H9 (cell line): ENCODE results near the gene SIVA1. TPM values are rescaled to one million over a fixed set of nuclear protein-coding genes. Genes with fewer than 3 reads are reported as not detected.

Experiments
- DNase-seq: peaks from one replicate; pipeline ENCODE4 v3.0.0-alpha.2; 2017
- H2AFZ ChIP-seq: one replicate; pipeline ENCODE4 v1.6.1; 2013; ENCODE audit warnings: mild to moderate bottlenecking, low read length, control low read depth, moderate library complexity
- H2AK5ac ChIP-seq: 2 replicates; pipeline ENCODE4 v1.6.1; 2013; ENCODE audit warnings: low read length, control low read depth, mixed read lengths; ENCODE audit not compliant: insufficient read length
- H2BK120ac ChIP-seq: one replicate; pipeline ENCODE4 v1.6.1; 2013; ENCODE audit warnings: low read depth, mild to moderate bottlenecking, low read length, control low read depth, inconsistent platforms; ENCODE audit not compliant: poor library complexity, severe bottlenecking
- H2BK12ac ChIP-seq: 2 replicates; pipeline ENCODE4 v1.6.1; 2013; ENCODE audit warnings: low read length, control low read depth, mixed read lengths, low read depth; ENCODE audit not compliant: insufficient read length
- H2BK15ac ChIP-seq: 2 replicates; pipeline ENCODE4 v1.6.1; 2013; ENCODE audit warnings: low read depth, low read length, control low read depth
- H2BK20ac ChIP-seq: one replicate; pipeline ENCODE4 v1.6.1; 2013; ENCODE audit warnings: low read depth, mild to moderate bottlenecking, low read length, control low read depth, inconsistent platforms; ENCODE audit not compliant: poor library complexity, severe bottlenecking
- H2BK5ac ChIP-seq: 2 replicates; pipeline ENCODE4 v1.6.1; 2013; ENCODE audit warnings: low read length, control low read depth, mixed read lengths; ENCODE audit not compliant: insufficient read length
- H3K14ac ChIP-seq: 2 replicates; pipeline ENCODE4 v1.6.1; 2013; ENCODE audit warnings: low read length, control low read depth; ENCODE audit not compliant: insufficient read depth
- H3K18ac ChIP-seq: 2 replicates; pipeline ENCODE4 v1.6.1; 2013; ENCODE audit warnings: low read depth, mild to moderate bottlenecking, mixed read lengths, low read length, control low read depth; ENCODE audit not compliant: insufficient read length
- H3K23ac ChIP-seq: 2 replicates; pipeline ENCODE4 v1.6.1; 2013; ENCODE audit warnings: low read length, control low read depth, mixed read lengths, low read depth; ENCODE audit not compliant: insufficient read length
- H3K23me2 ChIP-seq: 2 replicates; pipeline ENCODE4 v1.6.1; 2013; ENCODE audit warnings: low read depth, mild to moderate bottlenecking, mixed read lengths, low read length, control low read depth; ENCODE audit not compliant: insufficient read length, poor library complexity, severe bottlenecking
- H3K27ac ChIP-seq: 2 replicates; pipeline ENCODE4 v1.5.1; 2013; ENCODE audit warnings: low read length, control low read depth, mixed read lengths, low read depth; ENCODE audit not compliant: insufficient read length
- H3K27me3 ChIP-seq: 2 replicates; pipeline ENCODE4 v1.6.1; 2013; ENCODE audit warnings: low read length, control low read depth, inconsistent platforms; ENCODE audit not compliant: insufficient read depth
- H3K4ac ChIP-seq: 2 replicates; pipeline ENCODE4 v1.6.1; 2013; ENCODE audit warnings: low read depth, mild to moderate bottlenecking, control low read depth, inconsistent platforms, low read length, moderate library complexity
- H3K4me1 ChIP-seq: 2 replicates; pipeline ENCODE4 v1.6.1; 2013; ENCODE audit warnings: low read length, control low read depth, inconsistent platforms; ENCODE audit not compliant: insufficient read depth
- H3K4me2 ChIP-seq: 2 replicates; pipeline ENCODE4 v1.6.1; 2013; ENCODE audit warnings: low read length, control low read depth, mixed read lengths; ENCODE audit not compliant: insufficient read length, insufficient read depth
- H3K56ac ChIP-seq: 2 replicates; pipeline ENCODE4 v1.6.1; 2013; ENCODE audit warnings: low read depth, mild to moderate bottlenecking, mixed read lengths, low read length, control low read depth; ENCODE audit not compliant: insufficient read length
- H3K79me1 ChIP-seq: 2 replicates; pipeline ENCODE4 v1.6.1; 2013; ENCODE audit warnings: low read depth, mild to moderate bottlenecking, moderate library complexity, low read length, control low read depth, inconsistent platforms; ENCODE audit not compliant: insufficient read depth, poor library complexity, severe bottlenecking
- H3K79me2 ChIP-seq: 2 replicates; pipeline ENCODE4 v1.6.1; 2013; ENCODE audit warnings: low read length, control low read depth, inconsistent platforms; ENCODE audit not compliant: insufficient read depth
- H3K9ac ChIP-seq: 2 replicates; pipeline ENCODE4 v1.6.1; 2013; ENCODE audit warnings: low read length, control low read depth, mixed read lengths; ENCODE audit not compliant: insufficient read length; ENCODE audit errors: extremely low read depth
- H3K9me3 ChIP-seq: one replicate; pipeline ENCODE4 v1.6.1; 2013; ENCODE audit warnings: low read depth, low read length, inconsistent platforms; ENCODE audit not compliant: control insufficient read depth
- H3T11ph ChIP-seq: one replicate; pipeline ENCODE4 v1.6.1; 2013; ENCODE audit warnings: mild to moderate bottlenecking, low read length, control low read depth, inconsistent platforms
- H4K20me1 ChIP-seq: one replicate; pipeline ENCODE4 v1.6.1; 2013; ENCODE audit not compliant: control insufficient read depth, insufficient read length, insufficient read depth
- H4K5ac ChIP-seq: 2 replicates; pipeline ENCODE4 v1.6.1; 2013; ENCODE audit warnings: low read depth, mild to moderate bottlenecking, mixed read lengths, low read length, control low read depth; ENCODE audit not compliant: insufficient read length
- H4K8ac ChIP-seq: replicated peaks from 2 replicates; pipeline ENCODE4 v1.6.1; 2013; ENCODE audit warnings: low read length, control low read depth, mixed read lengths, low read depth; ENCODE audit not compliant: insufficient read length
- H4K91ac ChIP-seq: 2 replicates; pipeline ENCODE4 v1.6.1; 2013; ENCODE audit warnings: low read depth, mild to moderate bottlenecking, moderate library complexity, mixed read lengths, low read length, control low read depth; ENCODE audit not compliant: insufficient read length
- H3K27ac Mint-ChIP-seq, 3 experiments: 2 replicates in 2 of 3; 3 replicates in 1 of 3; pipeline ENCODE4 v1.8.0; 2020 to 2021; ENCODE audit warnings: mixed read lengths in 3 of 3, mild to moderate bottlenecking in 1 of 3, moderate library complexity in 1 of 3
- H3K27me3 Mint-ChIP-seq: 2 replicates; pipeline ENCODE4 v1.8.0; 2021; ENCODE audit warnings: low read depth, mild to moderate bottlenecking, moderate library complexity, mixed read lengths
- H3K36me3 Mint-ChIP-seq, 3 experiments: 2 replicates in 2 of 3; 3 replicates in 1 of 3; pipeline ENCODE4 v1.8.0; 2020 to 2021; ENCODE audit warnings: low read depth in 3 of 3, mixed read lengths in 3 of 3; ENCODE audit not compliant: insufficient read depth in 1 of 3
- H3K4me1 Mint-ChIP-seq, 2 experiments: 2 replicates each; pipeline ENCODE4 v1.8.0; 2020; ENCODE audit warnings: mixed read lengths in 2 of 2
- H3K4me3 Mint-ChIP-seq, 2 experiments: 2 replicates in 1 of 2; 3 replicates in 1 of 2; pipeline ENCODE4 v1.8.0; 2020 to 2021; ENCODE audit warnings: mild to moderate bottlenecking in 2 of 2, mixed read lengths in 2 of 2, moderate library complexity in 1 of 2
- H3K9me3 Mint-ChIP-seq, 2 experiments: 2 replicates in 1 of 2; 3 replicates in 1 of 2; pipeline ENCODE4 v1.8.0; 2020; ENCODE audit warnings: mild to moderate bottlenecking in 2 of 2, mixed read lengths in 2 of 2, moderate library complexity in 1 of 2
- WGBS: extraction: QIAGEN DNeasy Blood & Tissue Kit; methylation state at CpG from one replicate; pipeline ENCODE4 v1.1.7; 2013; ENCODE audit warnings: missing lambda C conversion rate, low lambda C conversion rate, mixed read lengths; ENCODE audit not compliant: insufficient read length; ENCODE audit errors: extremely low coverage; 5-methylcytosine and 5-hydroxymethylcytosine counted together
- total RNA-seq: library from RNA; stranded (reverse); gene quantifications from 2 replicates; pipeline ENCODE4 v1.2.1, GENCODE V29; 2021
- TF ChIP-seq, protein P1 (sequence below): fragments of 200-600 bp; sonication (generic); conservative IDR thresholded peaks from 3 replicates; pipeline ENCODE4 v1.8.0; 2021; ENCODE audit warnings: antibody characterized with exemption, mild to moderate bottlenecking

The SIVA1 gene
- total RNA-seq, 1 experiment from 2014 or later = 125 TPM

DNA sequence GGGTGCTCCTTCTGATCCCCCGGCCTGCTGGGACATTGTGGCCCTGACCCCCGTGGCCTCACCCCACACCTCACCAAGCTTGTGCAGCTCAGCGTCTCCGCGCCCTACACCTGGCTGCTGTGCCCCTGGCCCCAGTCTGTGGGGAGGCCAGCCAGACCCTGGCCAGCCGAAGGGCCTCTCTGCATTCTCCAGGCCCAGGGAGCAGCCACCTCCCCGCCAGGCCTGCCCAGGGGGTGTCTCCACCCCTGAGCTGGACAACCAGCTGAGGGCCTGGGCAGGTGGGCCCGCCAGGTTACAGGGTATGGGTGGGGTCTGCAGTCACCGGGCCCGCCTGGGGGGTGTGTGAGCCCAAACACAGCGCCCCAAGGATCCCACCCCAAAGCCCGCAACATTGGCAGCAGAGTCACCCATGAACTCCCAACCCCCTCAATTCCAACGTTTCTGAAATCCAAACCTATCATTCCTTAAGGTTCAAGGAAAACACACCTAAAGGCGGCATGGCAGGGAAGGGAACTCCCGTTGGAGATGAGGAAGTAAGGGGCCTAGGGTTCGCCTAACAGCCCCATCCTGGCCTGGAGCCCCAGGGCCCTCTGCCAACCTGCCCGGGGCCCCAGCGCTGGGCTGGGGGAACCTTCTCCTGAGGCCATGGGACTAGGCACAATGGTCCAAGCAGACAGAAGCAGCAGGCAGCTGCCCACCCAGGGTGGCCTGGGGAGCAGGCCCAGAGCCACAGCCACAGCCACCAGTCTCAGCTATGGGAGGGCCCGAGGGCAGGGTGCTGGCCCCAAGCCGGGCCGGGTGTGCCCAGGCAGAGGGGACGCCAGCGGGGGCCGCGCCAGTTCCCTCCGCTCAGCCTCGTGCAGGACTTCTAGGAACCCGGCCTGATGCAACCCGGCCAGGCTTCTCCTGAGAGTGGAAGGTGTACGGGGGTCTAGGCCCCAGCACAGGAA lies 34.1 kb downstream of the SIVA1 start:
- no peaks in the 10 kb centered on the region for H3K9me3 Mint-ChIP-seq
- Histone ChIP-seq H3K23ac (no peak overlapping the region), H3K56ac (no peak overlapping the region), H2BK15ac (no peak overlapping the region), H2AK5ac (no peak overlapping the region), H3K18ac (no peak overlapping the region), H3T11ph (no peak overlapping the region), H4K20me1 (no peaks in the 10 kb centered on the region), H3K4me2 (no peak overlapping the region), H2BK12ac (no peak overlapping the region), H2BK5ac (no peak overlapping the region), H3K9me3 (no peaks in the 10 kb centered on the region), H3K4ac (no peak overlapping the region), H2AFZ (no peak overlapping the region), H3K27me3 (no peaks in the 10 kb centered on the region), H3K9ac (no peak overlapping the region), H2BK120ac (no peak overlapping the region), H3K79me2 (no peaks in the 10 kb centered on the region; the same call in 1 of the 2 replicates), H2BK20ac (no peak overlapping the region), H3K23me2 (no peaks in the 10 kb centered on the region), H3K79me1 (no peaks in the 10 kb centered on the region), H4K8ac (no peak overlapping the region), H3K27ac (no peak overlapping the region), H3K4me1 (no peaks in the 10 kb centered on the region), H4K91ac (no peak overlapping the region), H4K5ac (no peak overlapping the region), H3K14ac (0 out of 2 replicates have a peak overlapping the region, but pooled peaks have one; percentile 36)
- no CpG with 5 or more reads among the region's 30 CpGs for WGBS
- DNase-seq = no peak
- H3K27ac Mint-ChIP-seq = no peak overlapping the region
- peaks cover 4 to 19% (median 16%) of the 10 kb centered on the region in 3 experiments; a peak in 6 of 7 replicates for H3K36me3 Mint-ChIP-seq
- H3K27me3 Mint-ChIP-seq = no peaks in the 10 kb centered on the region
- TF ChIP-seq, protein P1, sequence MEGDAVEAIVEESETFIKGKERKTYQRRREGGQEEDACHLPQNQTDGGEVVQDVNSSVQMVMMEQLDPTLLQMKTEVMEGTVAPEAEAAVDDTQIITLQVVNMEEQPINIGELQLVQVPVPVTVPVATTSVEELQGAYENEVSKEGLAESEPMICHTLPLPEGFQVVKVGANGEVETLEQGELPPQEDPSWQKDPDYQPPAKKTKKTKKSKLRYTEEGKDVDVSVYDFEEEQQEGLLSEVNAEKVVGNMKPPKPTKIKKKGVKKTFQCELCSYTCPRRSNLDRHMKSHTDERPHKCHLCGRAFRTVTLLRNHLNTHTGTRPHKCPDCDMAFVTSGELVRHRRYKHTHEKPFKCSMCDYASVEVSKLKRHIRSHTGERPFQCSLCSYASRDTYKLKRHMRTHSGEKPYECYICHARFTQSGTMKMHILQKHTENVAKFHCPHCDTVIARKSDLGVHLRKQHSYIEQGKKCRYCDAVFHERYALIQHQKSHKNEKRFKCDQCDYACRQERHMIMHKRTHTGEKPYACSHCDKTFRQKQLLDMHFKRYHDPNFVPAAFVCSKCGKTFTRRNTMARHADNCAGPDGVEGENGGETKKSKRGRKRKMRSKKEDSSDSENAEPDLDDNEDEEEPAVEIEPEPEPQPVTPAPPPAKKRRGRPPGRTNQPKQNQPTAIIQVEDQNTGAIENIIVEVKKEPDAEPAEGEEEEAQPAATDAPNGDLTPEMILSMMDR = no peak
- H3K4me1 Mint-ChIP-seq = peaks cover 0 to 2% of the 10 kb centered on the region in 2 experiments; a peak in 1 of 4 replicates
- H3K4me3 Mint-ChIP-seq = no peak overlapping the region
